DOHH2 (cell line): Measurements from ENCODE around the gene NEAT1.

Experiments
- CTCF ChIP-seq: fragments of 200-600 bp; sonication (generic); IDR thresholded peaks from one replicate; pipeline ENCODE4 v1.5.1; 2014; ENCODE audit warnings: antibody characterized with exemption, mild to moderate bottlenecking, low read depth, low read length; ENCODE audit not compliant: poor library complexity, severe bottlenecking
- EZH2phosphoT487 ChIP-seq: fragments of 200-600 bp; sonication (generic); IDR thresholded peaks from 2 replicates; pipeline ENCODE4 v1.6.1; 2017; ENCODE audit warnings: borderline replicate concordance, mild to moderate bottlenecking, antibody characterized with exemption, low read length, moderate library complexity, mixed read lengths

GRCh38 chr11:65390996-65391395 is 31.6 kb upstream of the NEAT1 start:
- TF ChIP-seq EZH2phosphoT487: no peak
- peak; percentile 11 for TF ChIP-seq CTCF
